GM21737 (cell line): Measurements from ENCODE around the gene RTP4.

Experiments used
- ATAC-seq: cut with Tn5 transposase; IDR thresholded peaks from one replicate; pipeline ENCODE4 v1.9.1; 2021; ENCODE audit warnings: mild to moderate bottlenecking, moderate library complexity; ENCODE audit not compliant: unreplicated experiment

Gene RTP4

GRCh38 chr3:187368251-187369088, at the start of gene RTP4:
TSS of gene RTP4 (plus strand) at chr3:187368385. CDS start at chr3:187368442, 57 bp downstream.
- peak; percentile 96 for ATAC-seq

- no peak for ATAC-seq
These were observed 49.2 kb upstream of the RTP4 start for GRCh38 chr3:187318819-187319616.

GRCh38 chr3:187319699-187320302, 48.4 kb upstream of the RTP4 start:
- peak; percentile 84 for ATAC-seq

DNA sequence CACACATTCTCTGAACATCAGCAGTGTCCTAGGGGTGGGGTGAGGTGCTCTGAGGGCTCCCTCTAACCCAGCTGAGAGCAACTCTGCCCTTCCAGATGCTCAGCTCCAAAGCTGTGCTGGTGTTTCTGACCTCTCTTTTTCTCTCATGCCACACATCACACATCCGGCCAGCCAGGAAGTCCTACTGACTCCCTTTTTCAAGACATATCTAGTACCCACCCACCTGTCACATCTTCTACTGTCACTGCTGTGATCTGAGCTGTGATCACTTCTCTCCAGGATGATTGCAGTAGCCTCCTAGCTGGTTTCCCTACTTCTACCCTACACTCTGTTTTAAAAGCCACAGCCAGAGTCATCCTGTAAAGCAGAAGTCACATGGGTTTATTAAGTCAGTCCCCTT, 46.4 kb upstream of the RTP4 start:
- no peak for ATAC-seq

GRCh38 chr3:187322291-187322690, 45.9 kb upstream of the RTP4 start:
- no peak for ATAC-seq

- ATAC-seq: no peak
These were observed 45.1 kb upstream of the RTP4 start for GRCh38 chr3:187323091-187323490.

DNA sequence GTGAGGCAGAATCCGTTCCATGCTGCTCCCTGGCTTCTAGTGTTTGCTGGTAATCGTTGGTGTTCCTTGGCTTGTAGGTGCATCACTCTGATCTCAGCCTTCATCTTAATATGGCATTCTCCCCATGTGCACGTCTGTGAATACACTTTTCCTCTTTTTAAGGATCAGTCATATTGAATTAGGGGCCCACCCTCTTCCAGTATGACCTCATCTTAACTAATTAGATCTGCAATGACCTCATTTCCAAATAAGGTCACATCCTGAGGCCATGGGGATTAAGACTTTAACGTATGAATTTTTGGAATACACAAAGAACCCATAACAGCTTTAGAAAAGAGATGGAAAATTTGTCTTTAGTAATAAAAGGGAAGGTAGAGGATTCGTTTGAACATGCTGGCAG, 42.6 kb upstream of the RTP4 start:
- ATAC-seq: no peak

GRCh38 chr3:187327845-187328244, 40.3 kb upstream of the RTP4 start:
- no peak for ATAC-seq

- no peak for ATAC-seq
These were observed 39.5 kb upstream of the RTP4 start for GRCh38 chr3:187328691-187329090.

- ATAC-seq: no peak
These were observed 33.3 kb upstream of the RTP4 start for GRCh38 chr3:187334904-187335303.

DNA sequence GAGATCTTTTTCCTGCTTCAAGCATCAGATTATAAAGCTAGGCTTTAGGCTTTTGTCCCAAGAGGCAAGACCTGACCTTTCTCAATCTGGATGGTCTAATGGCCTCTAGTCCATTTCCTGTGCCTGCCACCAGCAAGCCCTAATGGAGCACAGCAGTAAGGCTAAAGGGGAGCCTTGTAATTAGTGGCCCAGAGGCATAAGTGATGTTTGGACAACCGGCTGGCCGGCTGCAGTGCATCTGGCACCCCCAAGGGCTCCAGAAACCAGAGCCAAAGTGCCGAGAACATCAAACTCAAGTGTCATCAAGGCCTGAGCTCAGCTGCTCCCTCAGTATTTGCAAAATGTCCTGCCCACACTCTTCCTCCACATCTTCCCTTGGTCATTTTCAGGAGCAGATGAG, 31.9 kb upstream of the RTP4 start:
- no peak for ATAC-seq

- ATAC-seq: no peak
These were observed 27.6 kb upstream of the RTP4 start for GRCh38 chr3:187340578-187340977.

- ATAC-seq: no peak
These were observed 25.9 kb upstream of the RTP4 start for GRCh38 chr3:187342255-187342654.

DNA sequence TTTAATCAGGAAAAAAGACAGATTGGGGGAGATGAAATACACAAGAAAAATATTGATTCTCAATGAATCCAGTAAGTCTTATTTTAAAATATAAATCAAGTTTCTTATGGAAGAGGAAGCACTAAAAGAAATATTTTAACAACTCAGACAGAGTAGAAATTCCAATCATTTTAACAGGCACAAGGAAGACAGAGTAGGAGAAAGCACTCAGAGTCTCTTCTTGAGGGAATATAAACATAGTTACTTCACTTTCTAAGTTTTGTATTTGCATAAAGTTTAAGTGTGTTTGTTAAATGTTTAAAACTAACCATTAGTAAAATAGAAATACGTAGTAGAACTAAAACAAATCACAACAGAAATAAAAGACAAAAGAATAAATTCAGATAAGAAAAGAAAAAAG, 24.5 kb upstream of the RTP4 start:
- ATAC-seq: no peak

DNA sequence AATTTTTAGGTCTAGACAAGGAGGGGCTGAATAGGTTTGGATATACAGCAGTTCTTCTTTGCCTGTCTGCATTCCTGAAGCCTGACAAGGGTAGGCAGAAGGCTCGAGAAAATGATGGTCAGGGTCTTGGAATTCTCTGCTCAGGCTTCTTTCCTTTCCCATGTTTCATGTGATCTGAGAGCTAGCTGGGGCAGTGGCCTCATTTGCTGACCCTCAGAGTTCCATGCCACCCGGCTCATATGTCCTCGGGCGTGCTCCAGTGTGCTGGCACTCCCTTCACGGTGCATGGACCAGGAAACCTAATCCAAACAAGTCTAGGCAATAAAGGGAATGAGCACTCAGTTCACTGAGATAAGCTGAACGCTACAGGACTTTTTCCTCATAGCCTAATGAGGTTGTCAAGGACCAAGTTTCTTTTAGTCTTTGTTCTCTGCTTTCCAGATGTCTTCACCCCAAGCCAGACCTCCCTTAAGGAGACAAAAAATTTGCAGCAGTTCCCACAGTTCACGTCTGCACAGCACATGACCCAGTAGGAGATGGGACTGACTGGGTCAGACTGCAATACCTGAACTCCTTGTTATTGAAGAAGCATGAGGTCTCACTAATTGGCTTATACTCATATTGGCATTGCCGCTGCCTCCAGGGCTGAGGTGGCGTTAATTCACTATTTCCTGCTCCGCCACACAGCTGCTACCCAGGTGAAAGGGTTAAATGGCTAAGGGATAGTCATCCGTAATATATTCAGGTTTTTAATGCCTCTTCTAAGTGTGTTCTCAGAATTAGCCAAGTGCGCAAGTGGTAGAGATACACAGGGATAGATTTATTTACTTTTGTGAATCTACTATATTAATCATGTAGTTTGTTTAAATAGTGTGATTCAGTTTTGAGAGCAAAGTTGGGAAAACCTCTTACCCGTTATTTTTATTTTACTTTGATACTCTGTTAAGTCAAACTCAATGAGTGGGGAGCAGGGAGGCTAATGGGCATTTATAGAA, 15.3 kb upstream of the RTP4 start:
- no peak for ATAC-seq

DNA sequence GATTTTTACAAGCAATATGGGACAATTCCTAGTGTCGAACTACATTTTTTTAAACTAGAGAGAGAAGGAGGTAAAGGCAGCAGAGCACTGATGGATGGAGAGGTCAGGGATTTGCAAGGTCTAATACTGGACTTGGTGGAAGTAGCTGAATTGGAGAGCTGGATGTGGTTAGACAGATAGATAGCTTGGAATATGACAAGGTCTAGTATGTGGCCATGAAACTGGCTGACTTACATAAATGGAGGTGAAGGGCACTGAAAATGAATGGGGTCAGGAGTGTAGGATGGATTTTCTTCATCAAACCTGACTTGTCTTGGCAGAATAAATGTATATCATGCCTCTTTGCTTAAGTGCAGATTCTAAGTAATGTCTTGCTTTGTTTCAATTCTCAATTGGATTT, 10.1 kb upstream of the RTP4 start:
- no peak for ATAC-seq

GRCh38 chr3:187359798-187360486, 8.2 kb upstream of the RTP4 start:
- ATAC-seq: no peak

GRCh38 chr3:187360596-187360995, 7.6 kb upstream of the RTP4 start:
- no peak for ATAC-seq

- ATAC-seq: peak; percentile 85
These were observed 6.3 kb upstream of the RTP4 start for GRCh38 chr3:187361835-187362234.

- no peak for ATAC-seq
These were observed 553 bp upstream of the RTP4 start for GRCh38 chr3:187367561-187368103.
